HPDE6-E6E7 (cell line): ENCODE results near the gene MAML2.

Experiments used
- DNase-seq: peaks from one replicate; pipeline ENCODE4 v3.0.0; 2011; ENCODE audit warnings: missing footprints; ENCODE audit errors: extremely low spot score

The MAML2 gene

DNA sequence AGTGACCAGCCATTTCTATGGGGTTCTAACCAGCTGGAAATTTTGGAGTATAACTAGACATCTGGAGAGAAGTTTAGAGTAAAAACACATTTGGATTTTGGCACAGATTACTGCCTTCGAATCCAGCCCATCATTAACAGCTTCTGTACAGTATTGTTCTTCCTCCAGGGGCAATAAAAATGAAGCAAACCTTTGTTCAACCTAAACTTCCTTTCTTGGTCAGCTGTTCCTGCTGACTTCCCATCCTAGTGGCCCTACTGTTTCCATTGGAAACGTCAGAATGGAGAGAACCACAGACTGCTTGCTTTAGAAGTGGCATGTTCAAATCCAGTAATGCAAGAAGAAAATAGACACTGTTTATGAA, 215.4 kb downstream of the MAML2 start:
- no peak for DNase-seq

DNA sequence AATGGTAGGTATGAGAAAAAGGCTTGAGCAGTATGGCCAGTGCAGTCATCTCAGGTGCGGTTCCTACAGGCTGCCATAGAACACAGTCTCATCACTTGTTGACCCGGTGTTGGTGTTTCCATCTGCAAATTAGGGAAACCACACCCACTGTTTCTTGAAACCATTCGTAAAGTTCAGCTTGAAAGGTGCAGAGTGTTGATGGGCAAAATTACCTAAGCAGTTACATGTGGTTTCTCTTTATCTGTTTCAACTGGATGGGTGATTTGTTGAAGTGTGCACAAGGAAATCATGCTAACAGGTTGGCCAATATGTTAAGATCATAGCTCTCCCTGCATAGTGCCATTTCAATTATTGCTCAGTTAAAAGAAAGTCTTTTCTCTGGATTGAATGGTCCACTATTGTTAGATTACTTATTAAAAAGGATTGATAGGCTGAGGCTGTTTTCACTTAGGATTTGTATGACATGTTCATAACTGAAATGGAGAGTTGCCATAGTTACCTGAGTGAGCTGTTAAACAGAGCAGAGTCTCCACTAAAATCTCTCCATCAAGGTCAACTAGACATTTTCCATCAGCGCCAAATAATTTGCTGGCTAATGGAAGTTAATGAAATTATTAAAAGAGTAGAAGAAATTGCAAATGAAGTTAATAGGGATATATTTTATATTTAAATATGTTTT, 215.9 kb downstream of the MAML2 start:
- DNase-seq = no peak

DNA sequence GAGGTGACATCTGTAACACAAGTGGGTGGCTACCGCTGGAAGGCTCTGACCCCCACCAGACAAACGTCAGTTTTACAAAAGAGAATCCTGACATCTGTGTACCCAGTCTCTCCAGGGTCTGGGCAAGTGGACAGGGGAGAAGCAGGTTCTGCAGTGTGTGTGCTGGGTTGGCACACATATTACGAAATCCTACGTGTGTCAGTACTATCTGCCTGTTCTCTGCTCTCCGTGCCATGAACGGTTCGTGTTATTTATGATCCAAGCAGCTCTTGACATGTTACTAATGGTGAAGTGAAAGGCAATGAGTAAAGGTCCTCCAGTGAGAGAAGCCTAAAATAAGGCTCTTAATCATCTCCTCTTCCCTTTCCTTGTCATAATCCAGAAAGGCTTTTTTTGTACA, 217.6 kb downstream of the MAML2 start:
- no peak for DNase-seq

DNA sequence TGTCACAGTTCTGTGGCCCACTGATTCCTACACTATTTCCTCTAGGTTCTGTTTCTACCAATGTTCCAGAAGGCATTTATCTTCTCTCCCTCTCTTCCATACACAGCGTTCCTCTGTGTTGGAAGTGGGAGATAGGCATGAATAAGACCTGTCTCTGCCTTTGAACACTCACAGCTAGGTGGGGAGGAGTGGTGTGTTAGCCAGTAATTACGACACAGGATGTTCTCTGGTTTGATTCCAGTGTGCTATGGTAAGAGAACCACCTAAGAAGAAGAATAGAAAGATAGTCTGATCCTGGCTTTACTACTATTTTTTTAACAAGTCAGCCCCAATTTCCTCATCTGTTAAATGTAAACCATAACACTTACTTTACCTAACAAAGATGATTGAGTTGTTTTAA, 218.8 kb downstream of the MAML2 start:
- DNase-seq = no peak

DNA sequence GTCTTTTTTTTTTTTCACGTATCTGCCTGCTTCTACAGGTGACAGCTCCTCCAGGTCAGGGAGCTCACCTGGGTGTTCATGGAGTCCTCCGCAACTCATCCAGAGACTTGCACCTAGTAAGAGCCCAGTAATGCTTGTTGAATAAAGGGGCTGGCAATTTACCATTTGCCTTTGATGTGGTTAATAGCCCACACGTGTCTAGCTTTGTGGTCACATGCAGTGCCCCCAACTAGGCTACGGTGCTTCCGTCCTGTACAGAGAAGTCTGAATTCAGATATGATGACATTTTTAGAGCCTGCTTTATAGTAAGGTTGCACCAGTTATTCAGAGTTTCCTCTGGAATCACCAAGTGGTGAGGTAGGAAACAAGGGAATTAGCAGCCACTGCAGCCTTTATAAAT, 219.7 kb downstream of the MAML2 start:
- no peak for DNase-seq

DNA sequence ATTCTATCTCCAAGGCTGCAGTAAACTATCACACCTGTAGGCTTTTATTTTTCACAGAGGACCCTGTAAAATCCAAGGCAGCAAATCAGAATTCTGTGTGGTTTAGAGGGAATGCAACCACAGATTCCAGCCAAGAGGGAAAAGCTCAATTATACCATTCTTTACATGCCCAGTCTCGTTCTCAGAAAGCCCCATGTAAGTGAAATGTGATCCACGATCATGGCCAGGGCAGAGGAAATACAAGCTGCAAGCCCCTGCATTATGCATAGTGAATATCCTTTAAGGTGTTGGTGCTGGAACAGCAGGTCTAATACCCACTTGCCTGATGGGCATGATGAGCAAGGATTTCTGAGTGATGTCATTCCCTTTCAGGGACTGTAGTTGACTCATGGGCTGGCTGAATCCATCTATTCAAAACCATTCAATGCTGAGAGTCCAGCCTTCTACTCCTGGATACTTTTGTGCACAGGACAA, 220.4 kb downstream of the MAML2 start:
- DNase-seq = peak; percentile 77

DNA sequence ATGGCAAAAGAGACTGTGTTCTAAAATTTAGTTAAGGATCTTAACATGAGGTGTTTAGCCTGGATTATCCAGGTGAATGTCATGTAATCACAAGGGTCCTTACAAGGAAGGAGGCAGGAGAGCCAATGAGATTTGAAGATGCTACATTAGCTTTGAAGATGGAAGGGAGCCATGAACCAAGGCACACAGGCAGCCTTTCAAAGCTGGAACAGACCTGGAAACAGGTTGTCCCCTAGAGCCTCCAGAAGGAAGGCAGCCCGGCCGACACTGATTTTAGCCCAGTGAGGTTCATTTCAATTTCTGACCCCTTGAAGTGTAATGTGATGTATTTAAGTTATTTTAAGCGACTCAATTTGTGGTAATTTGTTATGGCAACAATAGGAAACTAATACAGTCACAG, 223.8 kb downstream of the MAML2 start:
- no peak for DNase-seq

DNA sequence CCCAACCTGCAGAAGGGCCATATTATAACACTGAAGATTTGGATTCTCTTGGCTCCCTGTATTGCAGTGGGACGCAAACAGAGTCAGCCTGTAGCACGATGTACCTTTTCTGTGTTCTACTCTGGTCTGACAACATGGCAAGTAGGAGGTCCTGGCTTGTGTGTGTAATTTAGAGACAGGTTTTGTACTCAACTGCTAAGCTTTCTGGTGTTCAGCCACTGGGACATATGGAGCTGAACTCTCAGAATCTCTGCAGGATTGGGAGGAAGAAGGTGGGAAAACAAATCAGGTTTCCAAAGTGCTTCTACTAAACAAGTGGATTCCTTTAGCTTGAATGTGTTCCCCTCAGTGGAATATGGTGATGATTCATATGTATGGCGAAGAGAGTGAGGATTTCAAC, 226.6 kb downstream of the MAML2 start:
- DNase-seq = no peak

DNA sequence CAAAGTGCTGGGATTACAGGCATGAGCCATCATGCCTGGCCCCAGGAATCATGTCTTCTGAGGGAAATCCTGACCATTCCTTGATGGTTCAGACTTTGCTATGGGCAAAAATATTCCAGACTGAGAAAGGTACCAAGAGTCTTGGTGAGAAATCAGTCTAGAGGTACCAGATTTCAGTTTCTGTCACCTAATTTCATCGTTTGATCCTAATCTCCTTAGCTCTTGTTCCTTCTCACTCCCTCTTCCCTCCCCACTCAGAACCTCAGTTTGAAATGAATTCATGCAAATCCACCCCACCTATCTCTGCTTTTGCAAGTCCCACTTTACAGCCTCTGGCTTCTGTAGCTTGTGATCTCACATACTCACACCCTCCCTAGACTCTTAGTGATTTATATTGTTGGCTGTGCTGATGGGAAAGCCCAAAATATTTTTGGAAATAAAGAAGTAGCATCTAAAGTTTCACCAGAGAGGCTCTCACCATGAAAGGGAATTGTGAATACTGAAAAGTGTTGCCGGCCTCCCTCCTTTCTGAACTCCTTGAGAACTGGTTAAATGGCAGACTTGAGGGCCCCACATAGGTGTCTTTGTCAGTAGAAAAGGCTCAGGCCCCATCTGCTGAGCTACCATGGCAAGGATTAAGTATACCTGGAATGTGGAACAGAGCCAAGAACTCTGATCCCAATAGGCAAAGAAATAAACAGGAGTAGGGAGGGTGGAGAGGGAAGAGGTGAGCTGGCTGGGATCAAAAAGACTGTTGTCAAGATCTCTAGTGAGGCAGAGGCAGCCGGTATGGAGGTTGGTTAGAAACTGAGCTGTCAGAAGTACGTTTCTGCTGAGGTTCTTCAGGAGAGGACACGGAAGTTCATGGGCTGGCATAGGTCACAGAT, 228.6 kb downstream of the MAML2 start:
- no peak for DNase-seq

DNA sequence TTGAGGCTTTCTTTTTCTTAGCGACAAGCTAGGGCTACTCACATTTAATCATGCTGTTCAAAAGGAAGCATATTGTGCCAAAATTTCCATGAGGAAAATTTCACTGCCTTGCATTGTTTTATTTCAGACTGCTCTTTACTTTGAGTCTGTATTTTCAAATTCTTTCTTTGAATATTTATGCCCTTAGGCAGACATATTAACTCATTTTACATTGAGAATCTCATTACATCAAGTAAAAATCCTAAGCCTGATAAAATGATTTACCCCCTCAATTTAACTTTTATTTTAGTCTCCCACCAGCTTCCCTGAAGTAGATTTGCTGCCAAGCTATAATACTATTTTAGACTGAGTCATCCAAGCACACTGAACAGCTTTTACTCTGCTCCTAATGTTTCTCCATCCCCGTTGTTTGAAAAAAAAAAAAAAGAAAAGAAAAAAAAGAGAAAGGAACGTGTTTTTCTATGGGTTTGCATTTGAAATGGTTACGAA, 229.8 kb downstream of the MAML2 start:
- no peak for DNase-seq

DNA sequence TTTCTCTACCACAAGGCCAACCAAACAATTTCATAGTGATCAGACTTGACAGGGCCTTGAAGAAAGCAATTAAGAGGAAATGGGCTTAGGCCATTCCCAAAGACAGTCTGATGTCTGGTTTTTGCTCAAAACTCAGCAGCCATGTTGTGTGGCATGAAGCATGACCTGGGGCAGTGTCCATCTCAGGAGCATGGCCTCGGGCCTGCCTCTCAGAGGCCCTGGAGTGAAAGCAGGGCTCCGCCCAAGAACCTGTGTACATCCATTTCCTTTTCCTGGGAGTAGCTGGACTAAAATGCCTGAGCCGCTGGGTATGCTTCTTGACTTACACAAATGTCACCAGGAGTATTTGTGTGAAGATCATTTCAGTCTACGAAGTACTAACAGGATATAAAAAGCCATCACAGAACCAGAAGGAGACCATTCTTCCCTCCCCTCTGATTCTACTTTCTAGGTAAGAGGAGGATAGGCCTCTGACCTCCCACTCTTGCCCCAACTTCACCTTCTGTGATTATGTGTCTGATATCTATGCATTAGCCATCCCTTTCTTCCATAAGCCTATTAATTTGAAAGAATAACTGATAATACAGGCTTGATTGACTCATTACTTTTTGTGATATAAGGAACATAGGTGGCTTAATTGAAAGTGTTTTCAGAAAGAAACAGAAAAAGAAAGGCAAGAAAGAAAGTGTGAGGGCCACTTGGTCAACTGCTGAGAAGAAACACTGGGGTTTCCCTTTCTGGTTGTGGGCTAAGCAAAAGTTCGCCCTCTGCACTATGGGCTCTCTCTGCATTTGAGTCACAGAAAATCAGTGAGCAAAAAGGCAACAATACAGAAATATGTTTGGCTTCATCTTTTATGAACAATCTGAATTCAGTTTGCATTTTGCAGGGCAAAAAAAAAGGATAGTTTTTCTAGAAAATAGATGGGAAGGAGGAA, 230.5 kb downstream of the MAML2 start:
- DNase-seq = no peak

DNA sequence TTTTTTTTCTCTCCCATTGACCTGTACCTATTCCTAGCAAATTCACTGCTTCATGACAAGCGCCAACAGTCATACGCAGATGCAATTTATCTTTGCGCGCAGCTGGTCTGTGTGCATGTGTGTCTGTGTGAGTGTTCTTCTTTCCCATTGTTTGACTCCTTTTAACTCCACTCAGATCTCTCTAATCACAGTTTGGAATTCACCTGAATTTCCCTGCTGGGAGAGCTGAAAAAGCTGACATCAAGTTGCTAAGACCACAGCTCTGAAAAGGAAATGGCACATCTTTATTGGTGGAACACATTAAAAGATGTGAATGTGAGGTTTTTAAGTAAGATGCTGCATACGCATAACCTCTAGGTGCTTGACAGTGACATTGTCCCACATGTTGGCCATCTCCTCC, 231.7 kb downstream of the MAML2 start:
- no peak for DNase-seq

DNA sequence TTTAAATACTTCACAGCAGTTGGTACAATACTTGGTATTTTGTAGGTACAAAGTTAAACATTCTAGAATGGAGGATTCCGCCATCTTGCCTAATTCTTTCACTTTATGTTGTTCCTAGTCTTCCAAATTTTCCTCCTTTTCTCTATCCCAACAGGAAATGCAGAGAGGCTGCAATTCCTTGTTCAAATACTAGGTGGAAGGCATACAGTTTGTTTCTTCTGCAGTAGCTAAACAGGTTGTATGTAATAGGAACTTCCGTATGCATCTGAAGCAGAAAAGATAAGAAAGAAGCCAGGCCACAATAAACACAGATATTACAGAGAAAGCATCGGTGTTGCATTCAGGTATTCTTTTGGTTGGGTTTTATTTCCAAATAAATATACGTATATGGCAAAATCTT, 232.7 kb downstream of the MAML2 start:
- no peak for DNase-seq

DNA sequence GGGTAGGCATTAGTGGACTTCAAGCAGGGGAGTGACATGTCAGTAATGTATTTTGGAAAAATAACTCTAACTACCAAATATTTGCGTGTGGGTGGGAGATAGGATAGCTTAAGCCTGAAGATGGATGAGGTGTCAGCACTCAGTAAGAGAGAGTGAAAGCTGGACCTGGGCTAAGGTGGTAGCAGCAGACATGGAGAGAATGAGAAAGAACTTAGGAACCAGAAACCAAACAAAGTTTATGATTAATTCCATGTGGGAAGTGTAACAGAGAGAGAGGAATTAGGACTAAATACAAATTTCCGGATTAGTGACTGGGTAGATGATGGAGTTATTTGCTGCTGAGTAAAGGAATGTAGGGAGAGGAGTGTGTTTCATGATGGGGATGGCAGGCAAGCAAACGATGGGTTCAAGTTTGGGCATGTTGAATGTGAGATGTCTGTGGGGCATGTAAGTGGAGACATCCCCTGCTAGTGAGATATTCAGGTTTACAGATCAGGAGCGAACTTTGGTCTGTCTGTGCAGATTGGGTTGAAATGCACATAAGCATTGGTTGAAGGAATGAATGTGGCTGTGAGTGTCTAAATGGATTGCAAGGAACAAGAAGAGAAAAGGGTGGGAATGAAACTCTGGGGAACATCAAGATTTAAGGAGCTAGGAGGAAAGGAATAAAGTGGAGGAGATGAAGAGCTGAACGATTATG, 233.5 kb downstream of the MAML2 start:
- no peak for DNase-seq

DNA sequence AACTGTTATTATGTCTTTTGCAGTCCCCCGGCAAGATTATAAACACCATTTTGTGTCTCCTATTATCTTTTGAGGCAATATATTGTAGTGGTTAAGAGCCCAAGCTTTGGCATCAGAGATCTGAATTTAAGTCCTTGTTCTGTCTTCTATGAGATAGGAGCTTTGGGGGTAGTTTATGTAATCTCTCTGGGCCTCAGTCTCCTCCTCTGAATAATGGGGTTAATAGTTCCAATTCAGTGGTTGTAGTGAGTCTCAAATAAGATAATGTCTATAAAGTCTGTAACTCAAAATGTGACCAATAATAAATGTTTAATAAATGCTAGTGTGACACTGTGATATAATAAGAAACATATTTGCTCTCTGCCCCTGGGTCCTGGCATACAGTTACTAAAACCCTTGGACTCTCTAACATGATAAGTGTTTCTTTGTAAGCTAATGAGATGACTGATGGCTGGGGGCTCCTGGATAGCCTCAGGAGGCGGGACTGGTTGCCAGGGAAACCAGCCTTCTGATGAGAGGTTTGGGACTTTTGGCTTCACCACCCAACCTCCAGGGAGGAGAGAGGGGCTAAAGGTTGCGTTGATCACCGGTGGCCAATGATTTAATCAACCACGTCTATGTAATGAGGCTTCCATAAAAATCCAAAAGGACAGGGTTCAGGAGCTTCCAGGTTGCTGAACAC, 235.7 kb downstream of the MAML2 start:
- DNase-seq = no peak

DNA sequence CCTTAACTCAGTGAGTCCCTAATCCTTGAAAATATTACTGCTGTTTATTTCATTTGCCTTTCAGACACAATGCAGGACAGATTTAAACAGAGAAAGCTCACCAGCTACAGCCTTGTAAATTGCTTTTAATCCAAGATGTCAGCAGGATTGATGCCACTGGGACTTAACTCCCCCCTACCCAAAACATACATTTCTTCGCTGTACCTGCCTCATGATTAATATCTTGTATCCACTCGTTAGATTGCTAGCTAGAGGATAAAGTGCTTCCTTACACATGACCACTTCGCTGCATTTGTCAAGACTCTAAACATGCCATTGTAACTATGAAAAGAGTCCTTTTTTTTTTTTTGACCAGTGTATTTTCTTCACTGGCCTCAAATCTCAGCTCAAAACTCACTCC, 236.3 kb downstream of the MAML2 start:
- DNase-seq = no peak

DNA sequence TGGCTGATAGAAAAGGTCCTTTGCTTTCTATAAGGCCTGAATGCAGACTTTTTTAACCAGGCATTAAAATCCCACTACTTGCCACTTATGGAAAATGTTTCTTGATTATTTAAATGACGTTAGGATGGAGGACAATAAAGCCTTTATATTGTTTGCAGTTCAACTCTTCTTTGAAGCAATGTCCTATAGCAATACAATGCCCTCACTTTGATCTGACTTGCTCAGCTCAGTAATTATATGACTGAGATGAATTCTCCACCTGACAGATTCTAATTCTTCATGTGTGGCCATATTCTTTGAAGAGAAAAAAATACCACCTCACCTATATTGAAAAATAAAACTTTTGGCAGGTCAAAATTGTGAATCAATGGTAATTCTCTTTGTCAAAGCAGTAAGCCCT, 237.1 kb downstream of the MAML2 start:
- DNase-seq = no peak

DNA sequence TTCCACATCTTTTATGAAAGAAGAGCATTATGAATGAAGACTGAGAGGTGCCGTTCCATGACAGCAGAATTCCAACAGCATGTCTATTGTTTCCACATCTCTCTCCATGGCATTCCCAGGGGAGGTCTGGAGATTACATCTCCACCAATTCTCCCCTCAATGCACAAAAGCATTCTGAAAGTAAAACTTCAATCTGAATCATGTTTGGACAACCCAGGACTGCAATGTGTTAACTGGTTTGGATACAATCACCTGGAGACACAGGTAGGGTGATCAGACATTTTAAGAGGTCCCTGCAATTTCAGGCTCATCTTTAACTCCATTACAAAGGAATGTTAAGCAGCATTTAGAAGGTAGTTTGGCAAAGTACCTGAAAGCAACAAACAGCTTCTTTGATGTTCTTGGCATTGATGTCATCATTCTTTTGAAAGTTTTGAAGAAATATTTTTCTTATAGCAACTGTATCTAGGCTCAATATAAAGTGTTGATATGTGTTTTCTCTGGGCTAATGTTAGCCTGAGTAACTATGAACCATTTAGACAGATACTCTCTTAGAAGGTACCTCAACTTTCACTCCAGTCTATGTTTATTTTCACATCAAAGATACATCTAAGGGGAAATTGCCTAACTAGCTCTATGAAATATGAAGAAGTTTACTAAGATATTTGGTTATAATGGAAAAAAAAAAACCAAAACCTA, 237.6 kb downstream of the MAML2 start:
- no peak for DNase-seq

DNA sequence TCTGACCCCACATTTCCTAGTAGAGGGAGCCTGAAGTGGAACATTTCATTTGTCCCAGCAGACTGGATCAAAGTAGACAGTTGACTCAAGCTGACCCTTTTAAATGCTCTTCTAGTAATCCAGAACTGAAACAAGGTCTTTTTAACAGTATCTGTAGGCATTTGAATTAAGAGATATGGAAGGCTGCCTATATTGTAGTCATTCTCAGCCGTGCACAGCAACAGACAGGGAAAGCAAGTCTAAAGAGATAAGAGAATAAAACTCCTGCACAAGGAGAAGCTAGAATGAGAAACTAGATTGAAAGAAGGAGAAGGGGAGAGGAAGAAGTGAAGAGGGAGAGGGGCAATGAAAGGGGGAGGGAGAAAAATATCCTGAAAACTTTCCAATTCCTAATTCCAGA, 238.5 kb downstream of the MAML2 start:
- DNase-seq = no peak

DNA sequence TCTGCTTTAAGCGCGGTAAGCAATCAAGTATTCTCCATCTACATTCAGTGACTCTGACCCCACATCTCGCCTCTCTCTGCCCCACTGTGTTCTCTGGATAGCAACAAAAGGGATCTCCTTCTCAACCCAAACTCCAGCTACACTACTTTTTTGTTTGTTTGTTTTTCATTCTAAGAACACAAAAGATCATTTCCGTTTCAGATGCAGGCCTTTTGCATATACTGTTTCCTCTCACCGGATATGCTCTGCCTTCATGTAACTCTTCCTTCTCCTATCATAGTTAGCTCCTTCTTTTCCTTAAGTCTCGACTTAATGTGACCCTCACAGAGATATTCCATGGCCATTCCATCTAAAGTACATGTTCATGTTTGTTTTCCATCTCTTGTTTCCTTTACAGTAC, 239.3 kb downstream of the MAML2 start:
- no peak for DNase-seq
